IMR-90 (cell line): Measurements from ENCODE around the gene ZNF778. TPM values are rescaled to one million over a fixed set of nuclear protein-coding genes. Genes with fewer than 3 reads are reported as not detected.

ENCODE experiments used
- ATAC-seq: fragments of 200-7000 bp; cut with Tn5 transposase; 2 replicates; pipeline ENCODE4 v1.9.1; 2020; ENCODE audit warnings: low read depth, mild to moderate bottlenecking, moderate library complexity
- BruUV-seq: library from RNA; stranded (reverse); fragments of 400-500 nt; replicated peaks from 2 replicates; lab custom pipeline; 2021; lab: Mats Ljungman, UMichigan
- CTCF ChIA-PET: fragments of 300-600 bp; formaldehyde crosslinking; extraction: SDS; loops from one replicate; lab custom pipeline; 2021; ENCODE audit warnings: antibody characterized with exemption; lab: Yijun Ruan, JAX
- POLR2A ChIA-PET: fragments of 300-600 bp; sonication (Branson Sonifier 250); formaldehyde crosslinking; loops from one replicate; lab custom pipeline; 2022; ENCODE audit warnings: antibody characterized with exemption; ENCODE audit not compliant: unreplicated experiment; lab: Charles Lee
- DNase-seq: peaks from one replicate; pipeline ENCODE4 v3.0.0; 2013
- H2AFZ ChIP-seq: replicated peaks from 2 replicates; pipeline ENCODE3; 2013; ENCODE audit warnings: low read length, mild to moderate bottlenecking; ENCODE audit not compliant: poor library complexity
- H2AK5ac ChIP-seq: 2 replicates; pipeline ENCODE4 v1.6.1; 2013; ENCODE audit warnings: low read depth, low read length, inconsistent platforms
- H2AK9ac ChIP-seq: replicated peaks from 2 replicates; pipeline ENCODE3; 2013; ENCODE audit warnings: mild to moderate bottlenecking, low read depth, low read length, moderate library complexity; ENCODE audit not compliant: poor library complexity
- H2BK120ac ChIP-seq: 2 replicates; pipeline ENCODE4 v1.6.1; 2013; ENCODE audit warnings: low read depth, low read length, inconsistent platforms
- H2BK15ac ChIP-seq: 3 replicates; pipeline ENCODE4 v1.6.1; 2013; ENCODE audit warnings: low read depth, low read length, inconsistent platforms
- H2BK20ac ChIP-seq: 2 replicates; pipeline ENCODE4 v1.6.1; 2013; ENCODE audit warnings: low read depth, mild to moderate bottlenecking, inconsistent platforms, low read length, moderate library complexity
- H2BK5ac ChIP-seq: 2 replicates; pipeline ENCODE4 v1.6.1; 2013; ENCODE audit warnings: mild to moderate bottlenecking, low read depth, low read length, inconsistent platforms; ENCODE audit not compliant: poor library complexity, severe bottlenecking
- H3K14ac ChIP-seq: replicated peaks from 2 replicates; pipeline ENCODE4 v1.6.1; 2013; ENCODE audit warnings: low read depth, low read length, inconsistent platforms
- H3K18ac ChIP-seq: 2 replicates; pipeline ENCODE4 v1.6.1; 2013; ENCODE audit warnings: low read depth, low read length, control low read depth
- H3K23ac ChIP-seq: 2 replicates; pipeline ENCODE4 v1.6.1; 2013; ENCODE audit warnings: low read depth, low read length, inconsistent platforms
- H3K27ac ChIP-seq: 2 replicates; pipeline ENCODE4 v1.5.1; 2013; ENCODE audit warnings: mild to moderate bottlenecking, control low read depth, low read length; ENCODE audit not compliant: insufficient read depth
- H3K27me3 ChIP-seq: 2 replicates; pipeline ENCODE4 v1.6.1; 2013; ENCODE audit warnings: low read length; ENCODE audit not compliant: control insufficient read depth, insufficient read depth
- H3K36me3 ChIP-seq: 2 replicates; pipeline ENCODE4 v1.6.1; 2013; ENCODE audit warnings: low read length, mixed read lengths; ENCODE audit not compliant: control insufficient read depth, insufficient read depth
- H3K4ac ChIP-seq: 2 replicates; pipeline ENCODE4 v1.6.1; 2013; ENCODE audit warnings: low read depth, low read length, inconsistent platforms
- H3K4me1 ChIP-seq: 2 replicates; pipeline ENCODE4 v1.6.1; 2013; ENCODE audit warnings: low read length, mixed read lengths; ENCODE audit not compliant: control insufficient read depth, insufficient read depth
- H3K4me2 ChIP-seq: 2 replicates; pipeline ENCODE4 v1.6.1; 2013; ENCODE audit warnings: low read depth, mild to moderate bottlenecking, control low read depth, low read length, moderate library complexity
- H3K4me3 ChIP-seq: 2 replicates; pipeline ENCODE4 v1.5.1; 2013; ENCODE audit warnings: low read depth, mild to moderate bottlenecking, control low read depth, low read length, moderate library complexity; ENCODE audit not compliant: insufficient read depth
- H3K56ac ChIP-seq: 2 replicates; pipeline ENCODE4 v1.6.1; 2013; ENCODE audit warnings: low read length, inconsistent platforms; ENCODE audit not compliant: insufficient read depth; ENCODE audit errors: extremely low read depth
- H3K79me1 ChIP-seq, 2 experiments: 2 replicates each; pipeline ENCODE4 v1.6.1; 2013; ENCODE audit warnings: low read length in 2 of 2, inconsistent platforms in 1 of 2, low read depth in 1 of 2
- H3K9ac ChIP-seq: 2 replicates; pipeline ENCODE4 v1.6.1; 2013; ENCODE audit warnings: low read depth, low read length, control low read depth
- H3K9me1 ChIP-seq: 2 replicates; pipeline ENCODE4 v1.6.1; 2013; ENCODE audit warnings: low read length, inconsistent platforms; ENCODE audit not compliant: insufficient read depth
- H3K9me3 ChIP-seq: 2 replicates; pipeline ENCODE4 v1.6.1; 2013; ENCODE audit warnings: low read length; ENCODE audit not compliant: control insufficient read depth, insufficient read depth
- H4K20me1 ChIP-seq: 2 replicates; pipeline ENCODE4 v1.6.1; 2013; ENCODE audit warnings: low read length, inconsistent platforms; ENCODE audit not compliant: insufficient read depth
- H4K5ac ChIP-seq: 2 replicates; pipeline ENCODE4 v1.6.1; 2013; ENCODE audit warnings: mild to moderate bottlenecking, low read depth, low read length, control low read depth
- H4K8ac ChIP-seq, 2 experiments: 2 replicates each; pipeline ENCODE4 v1.6.1; 2013; ENCODE audit warnings: low read depth in 2 of 2, low read length in 2 of 2, control low read depth in 1 of 2, inconsistent platforms in 1 of 2
- H4K91ac ChIP-seq: 2 replicates; pipeline ENCODE4 v1.6.1; 2013; ENCODE audit warnings: low read depth, low read length, inconsistent platforms; ENCODE audit not compliant: insufficient read depth
- NFE2L2 ChIP-seq: fragments of 150-350 bp; IDR thresholded peaks from 2 replicates; pipeline ENCODE4 v1.6.1; 2016; ENCODE audit warnings: low read depth, mild to moderate bottlenecking, low read length
- POLR2A ChIP-seq: IDR thresholded peaks from 2 replicates; pipeline ENCODE4 v1.6.1; 2012; ENCODE audit warnings: mild to moderate bottlenecking, low read depth, low read length
- WGBS, 2 experiments: methylation state at CpG; one replicate each; pipeline versions ENCODE4 v1.1.5 to v1.1.7; 2013; ENCODE audit warnings: missing lambda C conversion rate in 2 of 2; ENCODE audit not compliant: insufficient read length in 1 of 2; ENCODE audit errors: extremely low coverage in 2 of 2; 5-methylcytosine and 5-hydroxymethylcytosine counted together
- dilution Hi-C: fragments of 300-500 bp; cut with HindIII; formaldehyde crosslinking; loops from one replicate; pipeline ENCODE4 v1.14.3; 2018; ENCODE audit warnings: low sequenced_read_pairs; ENCODE audit not compliant: unreplicated experiment
- in situ Hi-C: fragments of 300-500 bp; cut with MboI; formaldehyde crosslinking; loops from 3 replicates; pipeline ENCODE4 v1.14.3; 2019; ENCODE audit warnings: low sequenced_read_pairs, inconsistent platforms, mixed read lengths
- intact Hi-C: fragments of 100-400 bp; cut with micrococcal nuclease; formaldehyde crosslinking; loops from 2 replicates; pipeline ENCODE4 v1.10.0; 2022
- polyA plus RNA-seq, 3 experiments: library from polyadenylated mRNA; depleted of rRNA; stranded (reverse); fragments of >200 nt; gene quantifications; 2 replicates each; pipeline ENCODE4 v1.2.3, GENCODE V29; 2012; ENCODE audit warnings: low replicate concordance in 1 of 3
- total RNA-seq: library from RNA; depleted of rRNA; stranded (reverse); fragments of >200 nt; gene quantifications from 2 replicates; pipeline ENCODE4 v1.2.3, GENCODE V29; 2012

The ZNF778 gene
- total and polyA plus RNA-seq, 2 of the 4 experiments (the other 2 are of a cell fraction): 5.6 to 9.9 TPM

DNA sequence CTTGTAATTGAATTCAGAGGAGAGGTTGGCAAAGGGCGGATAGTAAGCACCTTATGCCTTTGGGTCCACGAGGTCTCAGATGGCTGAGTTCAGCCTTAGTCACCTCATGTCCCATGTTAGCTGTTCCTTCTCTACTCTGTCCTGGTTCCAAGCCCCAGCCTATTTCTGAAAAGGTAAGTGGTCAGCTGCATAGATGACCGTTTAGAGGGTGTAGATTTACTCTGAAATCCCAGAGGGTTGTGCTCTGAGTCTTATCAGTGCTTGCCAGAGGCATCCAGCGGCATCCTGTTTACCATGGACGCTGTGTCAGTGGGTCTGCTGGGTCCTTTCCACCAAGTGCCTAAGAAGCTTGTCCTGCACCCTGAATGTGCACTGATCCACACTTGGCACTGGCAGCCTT, 1.9 kb downstream of the ZNF778 start:
- H2BK5ac ChIP-seq: no peak overlapping the region
- ATAC-seq: no peak
- H3K9ac ChIP-seq: no peak overlapping the region
- no peak for DNase-seq
- dilution Hi-C loops: no loop called here
- WGBS, 2 experiments: 100% methylated on average over 2 of the region's 5 CpGs; no CpG with 5 or more reads in 1 of the 2 experiments
- no peak overlapping the region for H3K4me2 ChIP-seq
- H3K9me3 ChIP-seq: no peaks in the 10 kb centered on the region
- no peak overlapping the region for H2BK15ac ChIP-seq
- peaks cover 31% of the 10 kb centered on the region for H3K36me3 ChIP-seq
- H2BK20ac ChIP-seq: no peak overlapping the region
- intact Hi-C loops: loop anchor here (5.0 kb wide), 1 partner anchor 407 kb away; the partner anchor contains the start of gene APRT
- H3K56ac ChIP-seq: no peak overlapping the region
- ChIA-PET POLR2A (no interaction called here), CTCF (no interaction called here)
- BruUV-seq: no TSS peak
- H4K8ac ChIP-seq: no peak overlapping the region
- no peak overlapping the region for H2AFZ ChIP-seq
- no peak overlapping the region for H3K4ac ChIP-seq
- no peak overlapping the region for H4K91ac ChIP-seq
- no peaks in the 10 kb centered on the region for H3K4me1 ChIP-seq
- no peak overlapping the region for H3K4me3 ChIP-seq
- H3K27me3 ChIP-seq: no peaks in the 10 kb centered on the region
- no peak overlapping the region for H3K14ac ChIP-seq
- no peak overlapping the region for H4K5ac ChIP-seq
- TF ChIP-seq POLR2A (no peak), NFE2L2 (no peak)
- H4K20me1 ChIP-seq: peaks cover 3% of the 10 kb centered on the region; the same call in 1 of the 2 replicates
- H3K23ac ChIP-seq: no peak overlapping the region
- no peak overlapping the region for H3K27ac ChIP-seq
- no peak overlapping the region for H2AK5ac ChIP-seq
- no peak overlapping the region for H2BK120ac ChIP-seq
- no peak overlapping the region for H2AK9ac ChIP-seq
- in situ Hi-C loops: loop anchor here (10.0 kb wide), 1 partner anchor 285 kb away; no protein-coding TSS in a partner anchor
- H3K18ac ChIP-seq: no peak overlapping the region
- peaks cover 27 to 52% of the 10 kb centered on the region in 2 experiments for H3K79me1 ChIP-seq
- peaks cover 3% of the 10 kb centered on the region; the same call in 1 of the 2 replicates for H3K9me1 ChIP-seq
